NCI-H345 treated with DMSO at 0.1 percent for 48 hours (cell line): ENCODE results near the gene CGNL1.

ENCODE experiments used
- DNase-seq: peaks from one replicate; lab custom pipeline; 2025; ENCODE audit not compliant: unreplicated experiment; lab: John Stamatoyannopoulos, UW

The CGNL1 gene

GRCh38 chr15:57419335-57419734 is 43.0 kb downstream of the CGNL1 start:
- DNase-seq = no peak

GRCh38 chr15:57421110-57421509 is 44.8 kb downstream of the CGNL1 start:
- DNase-seq = no peak

GRCh38 chr15:57421551-57421950 is 45.2 kb downstream of the CGNL1 start:
- no peak for DNase-seq

- no peak for DNase-seq
These were observed 45.9 kb downstream of the CGNL1 start for GRCh38 chr15:57422113-57422754.

GRCh38 chr15:57423599-57424140 is 47.4 kb downstream of the CGNL1 start:
- DNase-seq = no peak

- no peak for DNase-seq
These were observed 48.5 kb downstream of the CGNL1 start for GRCh38 chr15:57424628-57425405.

GRCh38 chr15:57425842-57426241 is 49.5 kb downstream of the CGNL1 start:
- DNase-seq = no peak

- DNase-seq = no peak
These were observed 51.1 kb downstream of the CGNL1 start for GRCh38 chr15:57427367-57427821.

GRCh38 chr15:57432141-57432741 is 55.9 kb downstream of the CGNL1 start:
- DNase-seq = no peak

GRCh38 chr15:57436166-57436565 is 59.9 kb downstream of the CGNL1 start:
- DNase-seq = no peak

GRCh38 chr15:57436961-57437360 is 60.7 kb downstream of the CGNL1 start:
- DNase-seq = no peak

- no peak for DNase-seq
These were observed 61.3 kb downstream of the CGNL1 start for GRCh38 chr15:57437564-57437963.

- no peak for DNase-seq
These were observed 61.9 kb downstream of the CGNL1 start for GRCh38 chr15:57438166-57438565.

- DNase-seq = no peak
These were observed 63.1 kb downstream of the CGNL1 start for GRCh38 chr15:57439128-57440027.

GRCh38 chr15:57440167-57440566 is 63.9 kb downstream of the CGNL1 start:
- no peak for DNase-seq

GRCh38 chr15:57440799-57441198 is 64.5 kb downstream of the CGNL1 start:
- DNase-seq = no peak

GRCh38 chr15:57442335-57442734 is 66.0 kb downstream of the CGNL1 start:
- DNase-seq = no peak

- no peak for DNase-seq
These were observed 67.2 kb downstream of the CGNL1 start for GRCh38 chr15:57443486-57443885.

- no peak for DNase-seq
These were observed 68.7 kb downstream of the CGNL1 start for GRCh38 chr15:57444877-57445513.

- DNase-seq = no peak
These were observed 69.6 kb downstream of the CGNL1 start for GRCh38 chr15:57445872-57446271.
